Neuron (in vitro differentiated cells): Measurements from ENCODE around the gene ANTXRL.
"Not testable (repeated sequence)": the region's sequence is repeated elsewhere in the genome, so short reads cannot be mapped to it uniquely, and the experiment has no call there.

Experiments used
- H2AFZ ChIP-seq: one replicate; pipeline ENCODE4 v1.6.1; 2013; ENCODE audit warnings: low read depth, mild to moderate bottlenecking, inconsistent platforms, low read length, moderate library complexity
- H3K27me3 ChIP-seq: one replicate; pipeline ENCODE4 v1.6.1; 2013; ENCODE audit warnings: low read length; ENCODE audit not compliant: insufficient read depth
- H3K36me3 ChIP-seq: one replicate; pipeline ENCODE4 v1.6.1; 2013; ENCODE audit warnings: low read length; ENCODE audit not compliant: insufficient read depth
- H3K4me1 ChIP-seq: one replicate; pipeline ENCODE4 v1.6.1; 2013; ENCODE audit warnings: low read length; ENCODE audit not compliant: insufficient read depth
- H3K4me3 ChIP-seq: 2 replicates; pipeline ENCODE4 v1.5.1; 2013; ENCODE audit warnings: mild to moderate bottlenecking, low read length, moderate library complexity
- H3K9me3 ChIP-seq: one replicate; pipeline ENCODE4 v1.6.1; 2013; ENCODE audit warnings: low read length

Gene ANTXRL

GRCh38 chr10:46250481-46250880 is 36.3 kb upstream of the ANTXRL start:
- Histone ChIP-seq H3K4me1 (no peaks in the 10 kb centered on the region), H2AFZ (no peak overlapping the region), H3K27me3 (peaks cover 7% of the 10 kb centered on the region), H3K9me3 (no peaks in the 10 kb centered on the region), H3K4me3 (no peak overlapping the region), H3K36me3 (no peaks in the 10 kb centered on the region)

DNA sequence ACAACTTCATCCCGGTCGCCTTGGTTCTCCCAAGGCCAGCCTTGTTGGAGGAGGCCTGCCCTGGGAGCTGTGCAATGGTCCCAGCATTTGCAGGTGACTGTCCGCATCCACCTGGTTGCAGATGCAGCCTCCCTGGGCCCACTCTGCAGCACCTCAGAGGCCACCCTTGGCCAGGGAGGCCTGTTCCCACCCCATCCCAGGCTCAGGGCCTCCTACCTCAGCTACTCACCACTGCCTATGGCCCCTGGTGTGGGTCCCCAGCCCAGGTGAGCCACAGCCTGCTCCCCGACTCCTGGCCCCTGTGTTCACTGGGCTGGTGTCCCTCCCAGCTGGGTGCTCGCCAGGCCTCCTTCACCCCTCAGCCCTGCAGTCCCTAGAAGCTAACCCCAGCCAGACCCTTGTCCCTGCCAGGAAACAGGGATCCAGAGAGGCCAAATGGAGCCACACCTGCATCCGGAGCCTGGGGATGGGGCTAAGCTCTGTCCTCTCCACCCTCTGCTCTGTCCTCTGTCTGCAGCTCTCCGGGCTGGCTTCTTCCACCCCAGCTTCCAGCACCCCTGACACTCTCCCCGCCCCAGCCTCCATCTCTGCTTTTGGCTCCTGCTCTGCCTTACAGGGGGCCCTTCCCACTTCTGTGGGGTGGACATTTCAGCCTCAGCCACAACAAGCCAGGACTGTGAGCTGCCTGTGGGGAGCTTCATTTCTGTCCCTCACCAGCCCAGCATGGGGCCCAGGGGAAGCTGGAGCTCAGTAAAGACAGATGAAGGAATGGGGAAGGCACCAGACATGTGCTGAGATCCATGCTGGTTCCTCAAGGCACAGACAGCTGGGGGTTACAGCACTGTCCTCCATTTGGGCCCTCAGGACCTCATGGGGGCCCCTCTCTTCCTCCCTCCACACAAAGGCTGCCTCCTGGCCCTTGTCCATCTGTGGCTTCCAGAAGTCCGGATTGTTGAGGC is 35.6 kb upstream of the ANTXRL start:
- H2AFZ ChIP-seq, result no peak overlapping the region

DNA sequence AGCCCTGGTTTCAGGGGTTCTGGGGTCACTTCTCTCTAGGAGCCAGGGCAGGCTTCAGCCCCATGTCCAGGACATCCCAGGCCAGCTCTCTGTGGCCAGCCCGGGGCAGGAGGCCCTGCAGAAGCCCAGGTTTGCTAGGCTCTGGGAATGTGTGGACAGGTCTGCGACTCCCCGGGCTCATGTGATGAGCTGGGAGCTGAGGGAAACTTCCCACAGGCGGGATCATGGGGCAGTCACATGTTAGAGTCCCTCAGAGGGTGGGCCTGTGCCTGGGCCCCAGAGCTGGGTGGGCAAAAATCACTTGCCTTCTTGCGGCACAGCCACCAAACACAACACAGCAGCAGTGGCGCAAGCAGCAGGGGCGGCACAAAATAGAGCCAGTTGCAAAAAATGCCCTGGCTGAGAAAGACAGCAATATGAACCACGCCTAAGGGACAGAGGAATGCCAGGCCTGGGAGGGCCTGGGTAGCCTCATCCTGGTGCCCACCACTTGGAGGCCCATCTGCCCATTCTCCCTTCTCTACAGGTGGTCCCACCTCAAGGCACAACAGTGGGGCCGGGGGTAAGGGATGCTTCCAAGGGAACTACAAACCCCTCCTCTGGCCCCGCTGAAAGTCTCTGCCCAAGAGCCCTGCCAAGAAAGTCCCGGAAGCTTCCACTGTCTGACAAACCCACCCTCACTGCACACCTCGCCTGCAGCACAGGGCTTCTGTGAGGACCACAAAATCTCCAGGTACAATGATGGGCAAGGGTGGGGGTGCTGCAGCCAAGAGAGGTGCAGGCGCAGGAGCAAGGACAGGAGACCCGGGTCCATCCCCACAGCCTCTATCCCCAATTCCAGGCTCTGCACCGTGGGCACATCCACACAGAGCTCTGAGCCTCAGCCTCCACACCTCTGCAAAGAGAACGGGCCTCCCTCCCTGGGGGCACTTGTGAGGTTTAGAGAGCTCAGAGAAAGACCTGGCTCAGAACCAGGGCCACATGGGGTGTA is 34.6 kb upstream of the ANTXRL start:
- Histone ChIP-seq H3K4me1 (no peaks in the 10 kb centered on the region), H3K9me3 (no peaks in the 10 kb centered on the region), H2AFZ (no peak overlapping the region), H3K36me3 (no peaks in the 10 kb centered on the region), H3K27me3 (peaks cover 7% of the 10 kb centered on the region), H3K4me3 (no peak overlapping the region)

More for the DNA sequence above, 35.6 kb upstream of the ANTXRL start:
- no peaks in the 10 kb centered on the region for H3K36me3 ChIP-seq
- H3K4me1 ChIP-seq, result no peaks in the 10 kb centered on the region
- no peak overlapping the region for H3K4me3 ChIP-seq
- no peaks in the 10 kb centered on the region for H3K9me3 ChIP-seq
- H3K27me3 ChIP-seq, result peaks cover 7% of the 10 kb centered on the region

GRCh38 chr10:46253076-46254006 is 33.5 kb upstream of the ANTXRL start:
- H3K27me3 ChIP-seq, result no peaks in the 10 kb centered on the region
- H2AFZ ChIP-seq, result no peak overlapping the region
- H3K9me3 ChIP-seq, result no peaks in the 10 kb centered on the region
- no peaks in the 10 kb centered on the region for H3K4me1 ChIP-seq
- no peaks in the 10 kb centered on the region for H3K36me3 ChIP-seq
- H3K4me3 ChIP-seq, result no peak overlapping the region

GRCh38 chr10:46254007-46254383 is 32.8 kb upstream of the ANTXRL start:
- no peaks in the 10 kb centered on the region for H3K36me3 ChIP-seq
- no peak overlapping the region for H3K4me3 ChIP-seq
- no peaks in the 10 kb centered on the region for H3K27me3 ChIP-seq
- H3K9me3 ChIP-seq, result no peaks in the 10 kb centered on the region
- H3K4me1 ChIP-seq, result no peaks in the 10 kb centered on the region
- H2AFZ ChIP-seq, result no peak overlapping the region

GRCh38 chr10:46254467-46254866 is 32.3 kb upstream of the ANTXRL start:
- Histone ChIP-seq H3K36me3 (no peaks in the 10 kb centered on the region), H3K9me3 (no peaks in the 10 kb centered on the region), H3K4me1 (no peaks in the 10 kb centered on the region)

GRCh38 chr10:46255210-46255609 is 31.6 kb upstream of the ANTXRL start:
- H2AFZ ChIP-seq, H3K4me1 ChIP-seq, H3K4me3 ChIP-seq, H3K36me3 ChIP-seq, H3K27me3 ChIP-seq, H3K9me3 ChIP-seq: not testable (repeated sequence)

More at GRCh38 chr10:46254467-46254866, 32.3 kb upstream of the ANTXRL start:
- no peak overlapping the region for H2AFZ ChIP-seq
- no peak overlapping the region for H3K4me3 ChIP-seq
- H3K27me3 ChIP-seq, result no peaks in the 10 kb centered on the region

- no peaks in the 10 kb centered on the region for H3K27me3 ChIP-seq
- no peak overlapping the region for H2AFZ ChIP-seq
- no peak overlapping the region for H3K4me3 ChIP-seq
- H3K9me3 ChIP-seq, result no peaks in the 10 kb centered on the region
- H3K4me1 ChIP-seq, result no peaks in the 10 kb centered on the region
- no peaks in the 10 kb centered on the region for H3K36me3 ChIP-seq
Observed at GRCh38 chr10:46255801-46256747, 30.7 kb upstream of the ANTXRL start.

DNA sequence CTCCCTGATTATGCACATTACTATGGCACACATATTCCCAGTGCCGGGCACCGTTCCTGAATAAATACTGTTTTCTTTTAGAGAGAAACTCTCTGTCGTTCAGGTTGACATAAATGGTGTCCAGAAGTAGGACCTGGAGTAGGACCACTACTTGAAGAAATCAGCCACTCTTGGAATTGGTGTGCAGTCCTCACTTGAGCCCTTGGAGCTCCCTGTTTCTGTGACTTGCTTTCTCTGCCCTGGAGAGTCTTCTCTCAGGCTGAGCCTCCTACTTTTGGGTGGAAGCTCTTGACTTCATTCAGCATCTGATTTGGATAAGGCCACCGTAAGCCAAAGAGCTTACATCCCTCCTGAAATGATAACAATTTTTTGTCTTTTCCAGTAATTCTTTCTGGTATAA is 29.7 kb upstream of the ANTXRL start:
- Histone ChIP-seq H3K4me3 (no peak overlapping the region), H3K4me1 (no peaks in the 10 kb centered on the region), H3K27me3 (no peaks in the 10 kb centered on the region), H3K9me3 (no peaks in the 10 kb centered on the region), H3K36me3 (no peaks in the 10 kb centered on the region), H2AFZ (no peak overlapping the region)

- not testable (repeated sequence) for H2AFZ ChIP-seq, H3K36me3 ChIP-seq, H3K4me1 ChIP-seq, H3K9me3 ChIP-seq, H3K4me3 ChIP-seq, H3K27me3 ChIP-seq
Observed at GRCh38 chr10:46262906-46263560, 23.8 kb upstream of the ANTXRL start.

DNA sequence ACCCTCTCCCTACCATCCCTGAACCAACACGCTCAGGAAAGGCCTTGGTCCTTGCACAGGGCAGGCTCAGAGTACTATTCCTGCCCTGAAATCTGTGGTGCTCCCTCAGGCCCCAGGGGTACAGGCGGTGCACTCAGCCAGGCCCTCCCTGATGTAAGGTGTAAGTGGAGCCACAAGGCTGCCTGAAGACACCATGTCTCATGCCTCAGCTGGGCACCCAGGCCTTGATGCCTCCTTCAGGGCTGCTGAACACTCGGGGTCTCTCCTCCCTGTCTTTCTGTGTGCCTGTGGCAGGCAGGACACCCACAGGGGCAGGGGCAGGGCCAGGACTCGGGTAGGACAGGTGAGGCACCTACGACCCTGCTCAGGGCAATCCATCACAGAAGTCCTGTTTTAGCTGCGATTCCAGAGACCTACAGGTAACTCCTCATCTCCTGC is 22.9 kb upstream of the ANTXRL start:
- H3K4me1 ChIP-seq, result no peaks in the 10 kb centered on the region
- H3K27me3 ChIP-seq, result peaks cover 2% of the 10 kb centered on the region
- H2AFZ ChIP-seq, result no peak overlapping the region
- no peaks in the 10 kb centered on the region for H3K36me3 ChIP-seq
- no peaks in the 10 kb centered on the region for H3K9me3 ChIP-seq
- H3K4me3 ChIP-seq, result no peak overlapping the region
